NCI-H2227 treated with DMSO at 0.1 percent for 48 hours (cell line): ENCODE data around the gene NTSR2.
"Not testable (repeated sequence)": the region's sequence is repeated elsewhere in the genome, so short reads cannot be mapped to it uniquely, and the experiment has no call there.

Experiments used
- DNase-seq: peaks from one replicate; lab custom pipeline; 2025; lab: John Stamatoyannopoulos, UW

The NTSR2 gene

GRCh38 chr2:11679486-11680181 lies 9.6 kb upstream of the NTSR2 start:
- DNase-seq = no peak

GRCh38 chr2:11679016-11679415 lies 9.0 kb upstream of the NTSR2 start:
- no peak for DNase-seq

GRCh38 chr2:11678306-11678960 lies 8.4 kb upstream of the NTSR2 start:
- no peak for DNase-seq

GRCh38 chr2:11677136-11678055 lies 7.4 kb upstream of the NTSR2 start:
- no peak for DNase-seq

GRCh38 chr2:11676640-11677039 lies 6.6 kb upstream of the NTSR2 start:
- no peak for DNase-seq

GRCh38 chr2:11675423-11676112 lies 5.6 kb upstream of the NTSR2 start:
- no peak for DNase-seq

- no peak for DNase-seq
These were observed 5.0 kb upstream of the NTSR2 start for GRCh38 chr2:11674983-11675382.

GRCh38 chr2:11672407-11672806 lies 2.4 kb upstream of the NTSR2 start:
- DNase-seq = no peak

- no peak for DNase-seq
These were observed 1.9 kb downstream of the NTSR2 start for GRCh38 chr2:11667866-11668637.

GRCh38 chr2:11667194-11667593 lies 2.8 kb downstream of the NTSR2 start:
- no peak for DNase-seq

GRCh38 chr2:11665510-11666362 lies 4.3 kb downstream of the NTSR2 start:
- DNase-seq = no peak

GRCh38 chr2:11665028-11665427 lies 5.0 kb downstream of the NTSR2 start:
- DNase-seq = no peak

- DNase-seq = no peak
These were observed 6.6 kb downstream of the NTSR2 start for GRCh38 chr2:11663427-11663826.

- no peak for DNase-seq
These were observed 7.1 kb downstream of the NTSR2 start for GRCh38 chr2:11662882-11663281.

- no peak for DNase-seq
These were observed 8.0 kb downstream of the NTSR2 start for GRCh38 chr2:11661891-11662435.

GRCh38 chr2:11660396-11660795 lies 9.6 kb downstream of the NTSR2 start:
- DNase-seq = not testable (repeated sequence)

- DNase-seq = no peak
These were observed 10.1 kb downstream of the NTSR2 start for GRCh38 chr2:11659851-11660250.

GRCh38 chr2:11659115-11659475 lies 10.9 kb downstream of the NTSR2 start:
- DNase-seq = no peak

GRCh38 chr2:11658208-11659114 lies 11.5 kb downstream of the NTSR2 start:
- no peak for DNase-seq
